Endothelial cell (in vitro differentiated cells): Measurements from ENCODE around the gene APBB2. TPM values are rescaled to one million over a fixed set of nuclear protein-coding genes. Genes with fewer than 3 reads are reported as not detected.

Experiments
- DNase-seq: peaks from one replicate; pipeline ENCODE4 v3.0.0; 2021; ENCODE audit warnings: low spot score
- H3K27ac Mint-ChIP-seq: one replicate; pipeline ENCODE4 v1.8.0; 2021; ENCODE audit warnings: mixed read lengths, inconsistent platforms; ENCODE audit not compliant: unreplicated experiment
- H3K27me3 Mint-ChIP-seq: one replicate; pipeline ENCODE4 v1.8.0; 2021; ENCODE audit warnings: mild to moderate bottlenecking, moderate library complexity, mixed read lengths, inconsistent platforms; ENCODE audit not compliant: unreplicated experiment
- H3K36me3 Mint-ChIP-seq: one replicate; pipeline ENCODE4 v1.8.0; 2021; ENCODE audit warnings: mild to moderate bottlenecking, low read depth, mixed read lengths, inconsistent platforms; ENCODE audit not compliant: unreplicated experiment
- H3K4me1 Mint-ChIP-seq: one replicate; pipeline ENCODE4 v1.8.0; 2021; ENCODE audit warnings: mild to moderate bottlenecking, mixed read lengths, inconsistent platforms; ENCODE audit not compliant: unreplicated experiment
- H3K4me3 Mint-ChIP-seq: one replicate; pipeline ENCODE4 v1.8.0; 2021; ENCODE audit warnings: mild to moderate bottlenecking, mixed read lengths, inconsistent platforms; ENCODE audit not compliant: unreplicated experiment
- H3K9me3 Mint-ChIP-seq: one replicate; pipeline ENCODE4 v1.8.0; 2021; ENCODE audit warnings: mixed read lengths, inconsistent platforms; ENCODE audit not compliant: unreplicated experiment
- CTCF ChIP-seq: fragments of 200-600 bp; sonication (generic); IDR thresholded peaks from one replicate; pipeline ENCODE4 v1.5.0; 2021; ENCODE audit warnings: antibody characterized with exemption; ENCODE audit not compliant: unreplicated experiment
- total RNA-seq: library from RNA; stranded (reverse); fragmentation: NEBNext Ultra II Directional; extraction: Animal tissue kit (Norgen Biotek cat#: 25700); gene quantifications from one replicate; pipeline ENCODE4 v1.2.1, GENCODE V29; 2021; ENCODE audit not compliant: unreplicated experiment

Gene APBB2
- total RNA-seq, 1 donor from 2014 or later = 103 TPM

DNA sequence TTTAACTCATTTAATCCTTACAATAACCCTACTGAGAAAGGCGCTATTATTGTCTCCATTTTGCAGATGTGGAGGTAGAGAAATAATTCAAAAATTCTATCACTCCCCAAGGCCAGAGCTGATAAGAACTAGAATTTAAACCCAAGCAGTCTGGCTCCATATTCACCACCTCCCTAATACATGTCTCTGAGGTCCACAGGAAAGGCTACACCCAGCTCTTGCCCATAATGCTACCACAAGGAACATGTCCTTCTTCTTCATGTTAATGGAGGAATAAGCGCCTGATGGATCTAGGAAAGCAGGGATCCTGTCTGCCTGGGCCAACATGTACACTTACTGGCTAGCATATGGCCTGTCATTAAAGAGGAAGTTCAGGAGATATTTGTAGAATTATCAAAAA lies 16.3 kb downstream of the APBB2 start:
- no peaks in the 10 kb centered on the region for H3K27me3 Mint-ChIP-seq
- no peak overlapping the region for H3K4me3 Mint-ChIP-seq
- H3K4me1 Mint-ChIP-seq = peaks cover 57% of the 10 kb centered on the region
- H3K27ac Mint-ChIP-seq = no peak overlapping the region
- no peak for DNase-seq
- peaks cover 3% of the 10 kb centered on the region for H3K36me3 Mint-ChIP-seq
- no peaks in the 10 kb centered on the region for H3K9me3 Mint-ChIP-seq
- no peak for TF ChIP-seq CTCF

DNA sequence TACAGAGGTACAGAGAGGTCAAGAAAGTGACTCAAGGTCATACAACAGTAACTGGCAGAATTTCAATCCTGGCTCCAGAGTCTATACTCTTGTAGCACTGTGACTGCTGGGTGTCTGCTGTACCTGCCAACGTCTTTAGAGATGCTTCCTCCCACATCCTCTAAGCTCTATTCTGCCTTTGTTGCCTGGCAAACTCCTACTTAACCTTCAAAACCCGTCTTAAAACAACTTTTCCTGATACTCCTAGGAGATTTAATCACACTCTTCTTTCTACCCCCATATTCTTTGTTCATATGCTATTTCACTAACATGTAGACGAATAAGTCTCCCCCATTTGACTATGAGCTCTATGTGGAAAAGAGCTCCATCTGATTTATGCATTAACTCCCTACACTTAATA lies 16.8 kb downstream of the APBB2 start:
- Mint-ChIP-seq H3K4me1 (peaks cover 52% of the 10 kb centered on the region), H3K27ac (no peak overlapping the region), H3K27me3 (no peaks in the 10 kb centered on the region), H3K36me3 (peaks cover 3% of the 10 kb centered on the region), H3K4me3 (no peak overlapping the region), H3K9me3 (no peaks in the 10 kb centered on the region)
- no peak for DNase-seq
- TF ChIP-seq CTCF = no peak

GRCh38 chr4:41196633-41197332 lies 17.6 kb downstream of the APBB2 start:
- Mint-ChIP-seq H3K27me3 (no peaks in the 10 kb centered on the region), H3K9me3 (no peaks in the 10 kb centered on the region), H3K36me3 (peaks cover 3% of the 10 kb centered on the region), H3K27ac (no peak overlapping the region), H3K4me3 (no peak overlapping the region), H3K4me1 (peaks cover 45% of the 10 kb centered on the region)
- no peak for TF ChIP-seq CTCF
- DNase-seq = no peak

- Mint-ChIP-seq H3K36me3 (no peaks in the 10 kb centered on the region), H3K4me3 (no peak overlapping the region), H3K27ac (no peak overlapping the region), H3K9me3 (no peaks in the 10 kb centered on the region), H3K4me1 (peaks cover 22% of the 10 kb centered on the region), H3K27me3 (no peaks in the 10 kb centered on the region)
- no peak for DNase-seq
- no peak for TF ChIP-seq CTCF
Measured at GRCh38 chr4:41192136-41192535, 22.2 kb downstream of the APBB2 start.

DNA sequence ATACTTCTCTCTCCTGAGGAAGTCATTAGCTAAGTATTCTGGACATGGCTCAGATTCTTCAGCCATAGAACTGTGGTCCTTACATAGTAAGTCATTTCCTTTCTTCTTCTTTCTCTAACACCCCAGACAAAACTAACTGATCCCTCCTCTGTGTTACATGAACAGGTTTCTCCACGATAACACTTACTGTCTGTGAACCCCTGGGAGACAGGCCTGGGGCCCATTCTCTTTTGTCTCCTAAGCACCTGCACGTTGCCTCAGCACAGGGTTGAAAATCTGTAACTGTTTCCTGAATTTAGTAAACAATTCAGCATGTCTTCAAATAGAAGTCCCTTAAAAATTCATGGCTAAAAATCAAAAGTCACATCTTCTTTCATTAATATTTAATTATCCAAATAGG lies 24.7 kb downstream of the APBB2 start:
- no peak for TF ChIP-seq CTCF

More for the DNA sequence above, 24.7 kb downstream of the APBB2 start:
- Mint-ChIP-seq H3K27ac (no peak overlapping the region), H3K36me3 (peaks cover 6% of the 10 kb centered on the region), H3K27me3 (no peaks in the 10 kb centered on the region), H3K4me1 (peaks cover 22% of the 10 kb centered on the region), H3K4me3 (no peak overlapping the region), H3K9me3 (no peaks in the 10 kb centered on the region)
- no peak for DNase-seq
